BLaER1 (cell line): Measurements from ENCODE around the gene TMEM72.

Experiments
- H3K27ac ChIP-seq: shearing (Covaris generic); formaldehyde crosslinking; 2 replicates; pipeline ENCODE4 v1.8.1; 2022
- H3K27me3 ChIP-seq: shearing (Covaris generic); formaldehyde crosslinking; 2 replicates; pipeline ENCODE4 v1.8.1; 2022
- H3K36me3 ChIP-seq: shearing (Covaris generic); formaldehyde crosslinking; 2 replicates; pipeline ENCODE4 v1.8.1; 2022
- H3K4me1 ChIP-seq: shearing (Covaris generic); formaldehyde crosslinking; 2 replicates; pipeline ENCODE4 v1.8.1; 2022
- H3K4me2 ChIP-seq: shearing (Covaris generic); formaldehyde crosslinking; 2 replicates; pipeline ENCODE4 v1.8.1; 2022
- H3K4me3 ChIP-seq: shearing (Covaris generic); formaldehyde crosslinking; 2 replicates; pipeline ENCODE4 v1.8.1; 2022
- H3K9ac ChIP-seq: shearing (Covaris generic); formaldehyde crosslinking; 2 replicates; pipeline ENCODE4 v1.8.1; 2022
- H3K9me3 ChIP-seq: shearing (Covaris generic); formaldehyde crosslinking; 2 replicates; pipeline ENCODE4 v1.8.1; 2022
- H4K20me1 ChIP-seq: shearing (Covaris generic); formaldehyde crosslinking; 2 replicates; pipeline ENCODE4 v1.8.1; 2022
- Cebpa-rat ChIP-seq: shearing (Covaris generic); IDR thresholded peaks from 2 replicates; pipeline ENCODE4 v1.8.1; 2022

The TMEM72 gene

GRCh38 chr10:44898665-44899064, 12.5 kb upstream of the TMEM72 start:
- TF ChIP-seq Cebpa-rat: no peak
- Histone ChIP-seq H3K36me3 (0 out of 2 replicates have a peak, but pooled peaks cover 4% of the 10 kb centered on the region), H3K4me1 (peaks cover 89% of the 10 kb centered on the region), H3K9ac (peak overlapping the region; percentile 49; the same call in 1 of the 2 replicates), H3K27me3 (no peaks in the 10 kb centered on the region), H3K4me3 (no peak overlapping the region), H3K27ac (peak overlapping the region; percentile 73), H3K9me3 (peaks cover 13% of the 10 kb centered on the region; the same call in 1 of the 2 replicates), H3K4me2 (peak overlapping the region; percentile 82), H4K20me1 (no peaks in the 10 kb centered on the region)

- peaks cover 13% of the 10 kb centered on the region; the same call in 1 of the 2 replicates for H3K9me3 ChIP-seq
- TF ChIP-seq Cebpa-rat: no peak
- no peaks in the 10 kb centered on the region for H4K20me1 ChIP-seq
- no peaks in the 10 kb centered on the region for H3K27me3 ChIP-seq
- peak overlapping the region; percentile 73 for H3K27ac ChIP-seq
- H3K4me3 ChIP-seq: no peak overlapping the region
- 0 out of 2 replicates have a peak, but pooled peaks cover 4% of the 10 kb centered on the region for H3K36me3 ChIP-seq
- H3K4me1 ChIP-seq: peaks cover 85% of the 10 kb centered on the region
- H3K4me2 ChIP-seq: peak overlapping the region; percentile 82
- H3K9ac ChIP-seq: 0 out of 2 replicates have a peak overlapping the region, but pooled peaks have one; percentile 49
Observed at GRCh38 chr10:44899450-44900080, 11.6 kb upstream of the TMEM72 start.

- no peaks in the 10 kb centered on the region for H4K20me1 ChIP-seq
- no peaks in the 10 kb centered on the region for H3K36me3 ChIP-seq
- peak overlapping the region; percentile 76 for H3K27ac ChIP-seq
- peak overlapping the region; percentile 57; the same call in 1 of the 2 replicates for H3K9ac ChIP-seq
- no peak for TF ChIP-seq Cebpa-rat
- H3K4me2 ChIP-seq: peak overlapping the region; percentile 76
- peaks cover 73% of the 10 kb centered on the region for H3K4me1 ChIP-seq
- H3K4me3 ChIP-seq: no peak overlapping the region
- no peaks in the 10 kb centered on the region for H3K27me3 ChIP-seq
- peaks cover 11% of the 10 kb centered on the region for H3K9me3 ChIP-seq
Observed at GRCh38 chr10:44902941-44903545, 8.1 kb upstream of the TMEM72 start.

GRCh38 chr10:44906486-44906885, 4.7 kb upstream of the TMEM72 start:
- Histone ChIP-seq H4K20me1 (no peaks in the 10 kb centered on the region), H3K27me3 (no peaks in the 10 kb centered on the region), H3K27ac (no peak overlapping the region), H3K4me1 (peaks cover 81% of the 10 kb centered on the region), H3K36me3 (no peaks in the 10 kb centered on the region), H3K4me3 (no peak overlapping the region), H3K9ac (no peak overlapping the region), H3K4me2 (peak overlapping the region; percentile 45), H3K9me3 (peaks cover 9% of the 10 kb centered on the region)
- no peak for TF ChIP-seq Cebpa-rat

GRCh38 chr10:44907556-44907955, 3.6 kb upstream of the TMEM72 start:
- Histone ChIP-seq H3K9ac (no peak overlapping the region), H3K27me3 (no peaks in the 10 kb centered on the region), H3K9me3 (peaks cover 6% of the 10 kb centered on the region; the same call in 1 of the 2 replicates), H3K36me3 (no peaks in the 10 kb centered on the region), H4K20me1 (no peaks in the 10 kb centered on the region), H3K27ac (no peak overlapping the region), H3K4me3 (no peak overlapping the region), H3K4me2 (peak overlapping the region; percentile 37), H3K4me1 (peaks cover 81% of the 10 kb centered on the region)
- no peak for TF ChIP-seq Cebpa-rat

- Histone ChIP-seq H3K9me3 (peaks cover 6% of the 10 kb centered on the region; the same call in 1 of the 2 replicates), H3K4me2 (peak overlapping the region; percentile 37), H3K4me3 (no peak overlapping the region), H3K9ac (no peak overlapping the region), H3K27ac (no peak overlapping the region), H3K36me3 (no peaks in the 10 kb centered on the region), H4K20me1 (no peaks in the 10 kb centered on the region), H3K27me3 (no peaks in the 10 kb centered on the region), H3K4me1 (peaks cover 81% of the 10 kb centered on the region)
- no peak for TF ChIP-seq Cebpa-rat
Observed at GRCh38 chr10:44908066-44908749, 2.9 kb upstream of the TMEM72 start.

- Histone ChIP-seq H3K36me3 (no peaks in the 10 kb centered on the region), H3K4me1 (peaks cover 81% of the 10 kb centered on the region), H3K4me2 (peak overlapping the region; percentile 37), H3K9me3 (peaks cover 6% of the 10 kb centered on the region; the same call in 1 of the 2 replicates), H3K4me3 (no peak overlapping the region), H3K27ac (no peak overlapping the region; the same call in 1 of the 2 replicates), H3K9ac (no peak overlapping the region), H4K20me1 (no peaks in the 10 kb centered on the region), H3K27me3 (no peaks in the 10 kb centered on the region)
- TF ChIP-seq Cebpa-rat: no peak
Observed at GRCh38 chr10:44908936-44909630, 2.1 kb upstream of the TMEM72 start.

- H3K27ac ChIP-seq: no peak overlapping the region
- H3K27me3 ChIP-seq: no peaks in the 10 kb centered on the region
- peaks cover 88% of the 10 kb centered on the region for H3K4me1 ChIP-seq
- H3K9ac ChIP-seq: no peak overlapping the region
- H3K9me3 ChIP-seq: peaks cover 6% of the 10 kb centered on the region; the same call in 1 of the 2 replicates
- TF ChIP-seq Cebpa-rat: no peak
- H4K20me1 ChIP-seq: no peaks in the 10 kb centered on the region
- H3K36me3 ChIP-seq: no peaks in the 10 kb centered on the region
- H3K4me3 ChIP-seq: no peak overlapping the region
- peak overlapping the region; percentile 37 for H3K4me2 ChIP-seq
Observed at GRCh38 chr10:44909910-44910309, 1.2 kb upstream of the TMEM72 start.

GRCh38 chr10:44910602-44911001, 535 bp upstream of the TMEM72 start:
- peaks cover 92% of the 10 kb centered on the region for H3K4me1 ChIP-seq
- H3K9ac ChIP-seq: 0 out of 2 replicates have a peak overlapping the region, but pooled peaks have one; percentile 37
- H3K27ac ChIP-seq: peak overlapping the region; percentile 79; the same call in 1 of the 2 replicates
- H4K20me1 ChIP-seq: no peaks in the 10 kb centered on the region
- H3K4me2 ChIP-seq: peak overlapping the region; percentile 87; the same call in 1 of the 2 replicates
- no peaks in the 10 kb centered on the region for H3K27me3 ChIP-seq
- no peak overlapping the region for H3K4me3 ChIP-seq
- H3K9me3 ChIP-seq: no peaks in the 10 kb centered on the region
- TF ChIP-seq Cebpa-rat: no peak
- H3K36me3 ChIP-seq: no peaks in the 10 kb centered on the region
